ENCODE data around the gene ZNF507. TPM values are rescaled to one million over a fixed set of nuclear protein-coding genes. Genes with fewer than 3 reads are reported as not detected.

The ZNF507 gene
- total RNA-seq, 1 donor from 2014 or later, result 29.0 TPM

GRCh38 chr19:32337084-32337808, 8.2 kb upstream of the ZNF507 start:
- ATAC-seq (no peak), DNase-seq (ENCODE audit: low spot score) (no peak)
- intact Hi-C loops (cut with DNase I), result no loop called here

DNA sequence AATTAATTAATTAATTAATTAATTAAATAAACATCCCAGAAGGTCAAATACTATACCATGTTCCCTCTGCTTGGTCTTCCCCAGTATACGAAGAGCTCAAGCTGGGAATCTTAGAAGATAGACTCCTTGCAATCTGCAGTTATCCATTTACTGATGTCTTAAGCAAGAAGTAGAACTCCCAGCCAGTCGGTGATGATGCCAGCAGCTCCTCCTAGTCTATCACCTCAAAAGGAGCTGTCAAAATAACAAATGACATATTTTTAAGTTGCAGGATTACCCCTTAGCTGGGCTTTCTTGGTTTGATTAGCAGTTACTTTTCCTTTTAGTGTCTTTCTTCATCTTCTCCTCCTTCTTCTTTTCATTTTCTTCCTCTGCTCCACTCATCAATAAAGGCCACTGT, 6.0 kb upstream of the ZNF507 start:
- DNase-seq (ENCODE audit: low spot score) (no peak), ATAC-seq (no peak)
- intact Hi-C loops (cut with DNase I), result no loop called here

DNA sequence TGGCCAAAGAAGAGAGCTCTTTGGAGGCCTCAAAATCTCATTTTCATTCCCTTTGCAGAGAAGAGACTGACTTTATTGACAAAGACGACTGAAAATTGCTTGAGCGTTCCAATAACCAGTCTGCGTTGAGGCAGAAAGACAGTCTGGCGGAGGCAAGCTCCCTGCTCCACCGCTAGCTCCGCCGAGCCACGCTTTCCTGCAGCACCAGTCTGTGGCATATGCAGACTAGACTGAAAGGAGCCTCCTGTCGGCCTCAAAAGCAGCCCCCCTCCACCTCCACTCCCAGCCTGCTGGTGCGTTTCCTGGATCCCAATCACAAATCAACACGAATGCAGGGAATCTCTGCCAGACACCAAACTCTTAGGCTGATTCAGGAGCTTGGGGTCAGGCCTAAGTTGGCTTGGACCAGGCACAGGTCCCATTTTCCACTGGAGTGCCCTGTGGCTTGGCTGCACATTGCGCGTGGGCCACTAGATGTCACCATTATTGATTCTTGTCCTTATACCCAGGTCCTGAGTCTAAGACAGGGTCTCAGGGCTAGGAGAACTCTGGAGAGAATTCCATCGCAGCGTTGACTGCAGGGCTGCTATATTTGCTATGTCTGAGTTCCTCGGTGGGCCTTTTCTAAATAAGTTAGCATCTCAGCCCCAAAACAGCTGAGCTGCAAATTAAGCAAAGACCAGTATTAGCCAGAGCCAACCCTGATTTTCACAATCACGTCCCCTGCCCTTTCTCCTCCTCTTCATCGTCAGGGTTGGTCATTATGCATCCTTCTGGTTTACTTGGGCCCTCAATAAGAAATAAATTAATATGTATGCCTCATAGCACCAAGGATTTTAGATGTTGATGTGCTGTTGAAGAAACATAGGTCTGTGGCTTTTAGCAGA, 5.2 kb upstream of the ZNF507 start:
- DNase-seq (ENCODE audit: low spot score), result peak; percentile 75
- intact Hi-C loops (cut with DNase I), result no loop called here

GRCh38 chr19:32342695-32343094, 2.7 kb upstream of the ZNF507 start:
- intact Hi-C loops (cut with DNase I), result no loop called here
- ATAC-seq (no peak), DNase-seq (ENCODE audit: low spot score) (no peak)

More for the DNA sequence above, 5.2 kb upstream of the ZNF507 start:
- peak; percentile 81 for ATAC-seq

- no peak for DNase-seq (ENCODE audit: low spot score)
- intact Hi-C loops (cut with DNase I), result no loop called here
- ATAC-seq, result no peak
Measured at GRCh38 chr19:32343550-32344262, 1.7 kb upstream of the ZNF507 start.

DNA sequence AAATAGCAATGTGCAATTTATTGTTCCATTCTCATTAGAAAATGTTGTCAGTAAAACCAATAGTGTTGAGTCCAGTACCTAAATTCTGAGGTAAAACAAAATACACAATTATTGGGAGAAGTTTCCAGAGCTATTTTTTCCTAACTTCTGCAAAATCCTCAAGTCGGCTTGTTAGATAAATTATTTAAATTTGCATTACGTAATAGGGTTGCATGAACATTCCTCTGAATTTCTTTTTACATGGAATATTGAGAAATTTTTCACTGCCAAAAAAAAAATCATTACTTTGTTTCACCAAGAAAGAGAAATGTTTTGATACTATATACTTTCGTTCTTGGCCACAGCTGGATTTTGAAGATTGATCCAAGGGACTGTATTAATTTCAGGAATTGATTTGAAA, 1.5 kb downstream of the ZNF507 start:
- intact Hi-C loops (cut with DNase I), result no loop called here
- DNase-seq (ENCODE audit: low spot score) (no peak), ATAC-seq (no peak)

DNA sequence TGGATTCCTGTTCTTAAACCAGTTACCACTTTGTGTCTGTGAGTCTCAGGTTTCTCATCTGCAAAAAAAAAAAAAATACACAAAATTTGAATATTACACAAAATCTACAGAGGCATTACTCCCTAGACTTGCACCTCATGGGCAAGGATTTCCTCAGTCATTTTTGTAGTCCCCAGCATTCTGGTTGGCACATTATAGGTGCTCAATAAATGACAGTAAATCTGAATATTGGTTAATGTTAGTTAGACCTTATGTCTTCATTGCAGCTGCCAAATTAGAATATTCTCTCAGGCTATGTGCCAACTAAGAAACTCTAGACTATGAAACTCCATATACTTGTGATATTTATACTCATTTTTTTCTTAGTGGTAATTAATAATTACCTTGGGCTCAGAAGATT, 2.2 kb downstream of the ZNF507 start:
- DNase-seq (ENCODE audit: low spot score), result no peak
- ATAC-seq, result no peak
- intact Hi-C loops (cut with DNase I), result no loop called here

DNA sequence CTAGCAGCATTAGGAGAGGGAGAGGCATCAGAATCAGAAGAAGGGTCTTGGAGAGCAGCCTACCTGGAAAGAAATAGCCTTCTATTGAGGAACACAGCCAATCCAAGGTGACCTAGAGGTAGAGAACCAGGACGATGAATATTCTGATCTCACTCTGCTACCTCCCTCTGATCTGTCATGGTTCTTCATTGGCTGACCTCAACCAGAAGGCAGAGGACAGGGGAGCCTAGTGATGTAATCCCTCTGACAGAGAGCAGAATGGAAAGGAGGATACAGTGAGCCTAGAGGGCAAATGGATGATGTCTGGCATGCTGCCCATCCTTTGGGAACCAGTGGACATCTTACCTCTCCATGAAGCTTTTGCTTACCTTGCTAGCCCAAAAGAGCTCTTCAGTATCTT, 3.6 kb downstream of the ZNF507 start:
- no peak for ATAC-seq
- DNase-seq (ENCODE audit: low spot score), result no peak

DNA sequence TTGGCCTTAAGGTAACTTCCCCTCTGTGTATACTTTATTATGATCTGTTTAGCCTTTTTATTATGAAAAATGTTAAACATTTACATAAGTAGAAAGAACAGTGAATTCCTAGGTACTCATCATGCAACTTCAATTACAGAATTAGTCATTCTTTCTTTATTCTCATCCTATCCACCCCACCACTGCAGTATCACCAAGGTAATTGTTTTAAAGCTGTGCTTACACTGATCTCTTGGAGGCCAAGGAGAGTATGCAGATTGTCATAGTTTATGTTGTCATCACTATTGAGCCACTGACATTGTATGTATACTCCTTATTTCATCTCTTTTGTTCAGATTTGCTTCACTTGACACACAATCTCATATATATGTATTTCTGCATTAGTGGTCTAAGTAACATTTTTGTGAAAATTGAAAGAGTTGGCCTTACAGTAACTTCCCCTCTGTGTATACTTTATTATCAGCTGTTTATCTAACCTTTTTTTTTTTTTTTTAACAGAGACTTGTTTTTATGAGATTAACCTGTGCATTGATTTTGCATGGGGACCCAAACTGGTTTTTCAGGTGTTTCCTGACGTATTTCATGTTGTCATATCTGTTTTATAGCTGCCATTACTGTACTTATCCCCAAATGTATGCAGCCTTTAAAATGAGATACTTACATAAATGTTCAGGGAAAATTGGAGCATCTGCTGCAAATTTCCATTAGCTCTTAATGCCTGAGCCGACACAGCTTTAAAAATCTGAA, 4.5 kb downstream of the ZNF507 start:
- intact Hi-C loops (cut with DNase I), result no loop called here
- no peak for ATAC-seq
- no peak for DNase-seq (ENCODE audit: low spot score)

More for the DNA sequence above, 3.6 kb downstream of the ZNF507 start:
- intact Hi-C loops (cut with DNase I), result no loop called here

DNA sequence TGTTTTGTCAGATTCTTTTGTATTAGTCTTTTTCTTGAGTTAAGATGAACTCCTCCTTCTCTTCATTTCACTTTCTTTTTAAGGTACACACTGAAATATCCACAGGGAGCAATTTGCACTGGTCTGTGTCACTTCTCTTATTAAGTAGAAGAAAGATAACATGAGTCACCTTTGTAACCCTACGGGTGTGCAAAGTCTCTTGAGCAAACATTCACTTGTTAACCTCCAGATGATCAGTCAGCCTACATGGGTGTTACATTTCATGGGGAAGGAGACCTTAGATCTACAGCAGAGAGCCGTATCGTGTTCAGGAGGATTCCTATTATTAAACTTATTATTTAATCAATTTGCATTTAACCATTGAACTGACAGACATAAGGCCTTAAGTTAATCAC, 5.1 kb downstream of the ZNF507 start:
- intact Hi-C loops (cut with DNase I), result no loop called here
- DNase-seq (ENCODE audit: low spot score), result no peak
- ATAC-seq, result no peak

- ATAC-seq (no peak), DNase-seq (ENCODE audit: low spot score) (no peak)
- intact Hi-C loops (cut with DNase I), result no loop called here
Measured at GRCh38 chr19:32350987-32351348, 5.6 kb downstream of the ZNF507 start.

GRCh38 chr19:32352241-32352630, 6.8 kb downstream of the ZNF507 start:
- DNase-seq (ENCODE audit: low spot score) (no peak), ATAC-seq (no peak)
- intact Hi-C loops (cut with DNase I), result no loop called here

DNA sequence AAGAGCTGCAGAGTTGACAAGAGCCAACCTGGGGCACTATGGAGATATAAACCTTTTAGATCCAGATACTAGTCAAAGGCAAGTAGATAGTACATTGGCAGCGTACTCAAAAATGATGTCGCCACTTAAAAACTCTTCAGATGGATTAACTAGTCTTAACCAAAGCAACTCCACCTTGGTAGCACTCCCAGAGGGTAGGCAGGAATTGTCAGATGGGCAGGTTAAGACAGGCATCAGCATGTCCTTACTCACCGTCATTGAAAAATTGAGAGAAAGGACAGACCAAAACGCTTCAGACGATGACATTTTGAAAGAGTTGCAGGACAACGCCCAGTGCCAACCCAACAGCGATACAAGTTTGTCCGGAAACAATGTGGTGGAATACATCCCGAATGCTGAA, 8.9 kb downstream of the ZNF507 start:
- DNase-seq (ENCODE audit: low spot score) (no peak), ATAC-seq (no peak)
- intact Hi-C loops (cut with DNase I), result no loop called here

GRCh38 chr19:32355309-32355708, 9.9 kb downstream of the ZNF507 start:
- intact Hi-C loops (cut with DNase I), result no loop called here
- no peak for ATAC-seq
- no peak for DNase-seq (ENCODE audit: low spot score)

DNA sequence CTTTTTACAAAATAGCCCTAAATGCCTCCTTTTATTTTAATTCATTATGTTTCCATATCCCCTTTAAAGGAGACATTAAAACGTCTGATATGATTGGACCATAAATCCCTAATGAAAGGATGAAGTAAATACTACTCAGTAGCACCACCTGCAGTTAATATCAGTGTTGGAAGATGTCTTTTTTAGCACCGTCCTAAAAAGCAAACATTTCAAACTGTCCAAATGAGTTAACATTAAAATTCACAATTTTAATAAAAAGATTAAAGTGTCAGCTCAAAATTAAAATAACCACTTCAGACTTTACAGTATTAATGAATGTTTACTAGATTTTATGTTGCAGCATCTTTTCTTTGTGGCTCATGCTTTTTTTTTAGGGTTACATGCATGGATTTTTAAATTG, 12.3 kb downstream of the ZNF507 start:
- ATAC-seq (no peak), DNase-seq (ENCODE audit: low spot score) (no peak)
- intact Hi-C loops (cut with DNase I), result no loop called here

DNA sequence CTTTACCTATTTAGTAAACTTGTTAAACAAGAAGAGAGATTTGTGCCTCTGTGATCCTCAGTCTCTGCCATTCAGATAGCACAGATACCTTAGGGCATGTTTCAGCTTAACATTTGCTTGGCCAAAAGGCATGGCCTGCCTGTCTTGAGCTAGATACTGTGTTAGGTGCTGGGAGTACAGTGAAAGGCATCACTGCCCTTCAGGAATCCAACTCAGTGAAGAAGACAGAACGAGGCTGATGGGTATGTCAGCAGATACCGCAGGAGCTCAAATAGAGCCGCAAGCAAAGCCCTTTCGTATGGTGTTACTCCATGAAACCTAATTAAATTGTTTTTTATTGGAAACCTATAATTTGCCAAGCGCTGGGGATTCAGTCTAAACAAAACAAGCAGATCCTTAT, 12.9 kb downstream of the ZNF507 start:
- intact Hi-C loops (cut with DNase I), result no loop called here
- ATAC-seq (no peak), DNase-seq (ENCODE audit: low spot score) (no peak)

- ATAC-seq (no peak), DNase-seq (ENCODE audit: low spot score) (no peak)
Measured at GRCh38 chr19:32359581-32359980, 14.2 kb downstream of the ZNF507 start.

GRCh38 chr19:32361574-32362317, 16.3 kb downstream of the ZNF507 start:
- ATAC-seq, result no peak
- DNase-seq (ENCODE audit: low spot score), result no peak

More at GRCh38 chr19:32359581-32359980, 14.2 kb downstream of the ZNF507 start:
- intact Hi-C loops (cut with DNase I), result no loop called here

GRCh38 chr19:32362318-32362691, 16.9 kb downstream of the ZNF507 start:
- intact Hi-C loops (cut with DNase I), result no loop called here
- ATAC-seq (no peak), DNase-seq (ENCODE audit: low spot score) (no peak)

More at GRCh38 chr19:32361574-32362317, 16.3 kb downstream of the ZNF507 start:
- intact Hi-C loops (cut with DNase I), result no loop called here
